ENCODE measurements around the gene SBK2.

Gene SBK2

GRCh38 chr19:55481794-55482155, 55.2 kb downstream of the SBK2 start:
- H3K23ac ChIP-seq (ENCODE audit: low read depth, low read length, poor library complexity): peak overlapping the region; percentile 73
- H2BK120ac ChIP-seq (ENCODE audit: low read depth, low read length): no peak overlapping the region
- no peak overlapping the region for H3K27ac ChIP-seq (replicated peaks; ENCODE audit: low read length)
- no peak for DNase-seq (ENCODE audit: low spot score)
- WGBS, 2 donors (ENCODE audit: extremely low coverage in 2 of 2, insufficient read length in 2 of 2, insufficient replicate concordance in 1 of 2): no CpG with 5 or more reads among the region's 40 CpGs
- no peak overlapping the region for H3K4me3 ChIP-seq (ENCODE audit: low read length in 2 of 2)
- peak overlapping the region; percentile 43 for H4K8ac ChIP-seq (ENCODE audit: low read depth, low read length)
- no peaks in the 10 kb centered on the region for H3K9me3 ChIP-seq (replicated peaks in 1 of 2; ENCODE audit: control insufficient read depth in 2 of 2, insufficient read depth in 1 of 2, low read depth in 1 of 2, low read length in 2 of 2)
- H3K4me2 ChIP-seq (ENCODE audit: insufficient read depth, low read length, poor library complexity, severe bottlenecking): peak overlapping the region; percentile 40
- H3K4ac ChIP-seq (ENCODE audit: low read length): no peak overlapping the region
- no peak overlapping the region for H2BK15ac ChIP-seq (ENCODE audit: low read length)
- H2AK5ac ChIP-seq (ENCODE audit: low read depth, low read length): peak overlapping the region; percentile 89
- no peak overlapping the region for H3K14ac ChIP-seq (ENCODE audit: low read length)
- peak overlapping the region; percentile 73 for H2BK12ac ChIP-seq (ENCODE audit: low read length)
- H3K79me1 ChIP-seq (ENCODE audit: low read depth, low read length): peaks cover 16% of the 10 kb centered on the region
- no peak overlapping the region for H3K18ac ChIP-seq (ENCODE audit: low read length)
- H2AFZ ChIP-seq (ENCODE audit: low read length): no peak overlapping the region
- no peak overlapping the region for H3K9ac ChIP-seq (ENCODE audit: low read depth, low read length, poor library complexity)
- H3K27me3 ChIP-seq (ENCODE audit: control insufficient read depth in 3 of 3, insufficient read depth in 3 of 3, low read depth in 1 of 3, low read length in 3 of 3): no peaks in the 10 kb centered on the region
- H4K91ac ChIP-seq (ENCODE audit: low read depth, low read length, poor library complexity): no peak overlapping the region
- H3K36me3 ChIP-seq (replicated peaks in 1 of 2; ENCODE audit: control insufficient read depth in 2 of 2, insufficient read depth in 2 of 2, low read length in 2 of 2): peaks cover 4 to 14% of the 10 kb centered on the region in 2 donors
- H3K4me1 ChIP-seq (ENCODE audit: control insufficient read depth in 2 of 2, insufficient read depth in 1 of 2, low read depth in 1 of 2, low read length in 2 of 2): peaks cover 15 to 20% of the 10 kb centered on the region in 2 donors
- no peak overlapping the region for H2BK5ac ChIP-seq (ENCODE audit: low read length)

GRCh38 chr19:55481148-55481793, 55.7 kb downstream of the SBK2 start:
- peak overlapping the region; percentile 37 for H3K4ac ChIP-seq (ENCODE audit: low read length)
- no peak overlapping the region for H2AFZ ChIP-seq (ENCODE audit: low read length)
- no peaks in the 10 kb centered on the region for H3K27me3 ChIP-seq (ENCODE audit: control insufficient read depth in 3 of 3, insufficient read depth in 3 of 3, low read depth in 1 of 3, low read length in 3 of 3)
- H2BK12ac ChIP-seq (ENCODE audit: low read length): peak overlapping the region; percentile 73
- peak overlapping the region; percentile 73 for H3K23ac ChIP-seq (ENCODE audit: low read depth, low read length, poor library complexity)
- peak overlapping the region; percentile 71 for H2BK5ac ChIP-seq (ENCODE audit: low read length)
- H3K9ac ChIP-seq (ENCODE audit: low read depth, low read length, poor library complexity): peak overlapping the region; percentile 63
- peak overlapping the region; percentile 43 for H4K8ac ChIP-seq (ENCODE audit: low read depth, low read length)
- DNase-seq (ENCODE audit: low spot score): no peak
- H2AK5ac ChIP-seq (ENCODE audit: low read depth, low read length): peak overlapping the region; percentile 89
- H4K91ac ChIP-seq (ENCODE audit: low read depth, low read length, poor library complexity): no peak overlapping the region
- peak overlapping the region; percentile 64 for H3K18ac ChIP-seq (ENCODE audit: low read length)
- H3K4me2 ChIP-seq (ENCODE audit: insufficient read depth, low read length, poor library complexity, severe bottlenecking): peak overlapping the region; percentile 40
- H3K9me3 ChIP-seq (replicated peaks in 1 of 2; ENCODE audit: control insufficient read depth in 2 of 2, insufficient read depth in 1 of 2, low read depth in 1 of 2, low read length in 2 of 2): no peaks in the 10 kb centered on the region
- no peak overlapping the region for H3K14ac ChIP-seq (ENCODE audit: low read length)
- no peak overlapping the region for H3K27ac ChIP-seq (replicated peaks; ENCODE audit: low read length)
- no peak overlapping the region for H3K4me3 ChIP-seq (ENCODE audit: low read length in 2 of 2)
- peaks cover 4 to 14% of the 10 kb centered on the region in 2 donors for H3K36me3 ChIP-seq (replicated peaks in 1 of 2; ENCODE audit: control insufficient read depth in 2 of 2, insufficient read depth in 2 of 2, low read length in 2 of 2)
- H2BK15ac ChIP-seq (ENCODE audit: low read length): peak overlapping the region; percentile 43
- WGBS, 2 donors (ENCODE audit: extremely low coverage in 2 of 2, insufficient read length in 2 of 2, insufficient replicate concordance in 1 of 2): no CpG with 5 or more reads among the region's 52 CpGs
- peaks cover 11 to 20% of the 10 kb centered on the region in 2 donors for H3K4me1 ChIP-seq (ENCODE audit: control insufficient read depth in 2 of 2, insufficient read depth in 1 of 2, low read depth in 1 of 2, low read length in 2 of 2)
- H3K79me1 ChIP-seq (ENCODE audit: low read depth, low read length): peaks cover 14% of the 10 kb centered on the region
- H2BK120ac ChIP-seq (ENCODE audit: low read depth, low read length): no peak overlapping the region

- Histone ChIP-seq H3K79me1 (ENCODE audit: low read depth, low read length) (peaks cover 14% of the 10 kb centered on the region), H2BK120ac (ENCODE audit: low read depth, low read length) (no peak overlapping the region), H4K91ac (ENCODE audit: low read depth, low read length, poor library complexity) (no peak overlapping the region), H3K4me1 (ENCODE audit: control insufficient read depth in 2 of 2, insufficient read depth in 1 of 2, low read depth in 1 of 2, low read length in 2 of 2) (peaks cover 10 to 22% of the 10 kb centered on the region in 2 donors), H2AK5ac (ENCODE audit: low read depth, low read length) (peak overlapping the region; percentile 68), H2BK12ac (ENCODE audit: low read length) (no peak overlapping the region), H3K4ac (ENCODE audit: low read length) (no peak overlapping the region), H3K23ac (ENCODE audit: low read depth, low read length, poor library complexity) (no peak overlapping the region), H3K27ac (replicated peaks; ENCODE audit: low read length) (no peak overlapping the region), H3K9ac (ENCODE audit: low read depth, low read length, poor library complexity) (no peak overlapping the region), H3K18ac (ENCODE audit: low read length) (peak overlapping the region; percentile 28), H3K36me3 (replicated peaks in 1 of 2; ENCODE audit: control insufficient read depth in 2 of 2, insufficient read depth in 2 of 2, low read length in 2 of 2) (peaks cover 4 to 14% of the 10 kb centered on the region in 2 donors), H4K8ac (ENCODE audit: low read depth, low read length) (no peak overlapping the region), H3K4me2 (ENCODE audit: insufficient read depth, low read length, poor library complexity, severe bottlenecking) (no peak overlapping the region), H3K9me3 (replicated peaks in 1 of 2; ENCODE audit: control insufficient read depth in 2 of 2, insufficient read depth in 1 of 2, low read depth in 1 of 2, low read length in 2 of 2) (no peaks in the 10 kb centered on the region), H2BK5ac (ENCODE audit: low read length) (no peak overlapping the region), H3K27me3 (ENCODE audit: control insufficient read depth in 3 of 3, insufficient read depth in 3 of 3, low read depth in 1 of 3, low read length in 3 of 3) (no peaks in the 10 kb centered on the region), H2AFZ (ENCODE audit: low read length) (no peak overlapping the region), H2BK15ac (ENCODE audit: low read length) (no peak overlapping the region), H3K14ac (ENCODE audit: low read length) (no peak overlapping the region), H3K4me3 (ENCODE audit: low read length in 2 of 2) (no peak overlapping the region)
- no CpG with 5 or more reads among the region's 15 CpGs for WGBS, 2 donors (ENCODE audit: extremely low coverage in 2 of 2, insufficient read length in 2 of 2, insufficient replicate concordance in 1 of 2)
- no peak for DNase-seq (ENCODE audit: low spot score)
Measured at GRCh38 chr19:55479451-55480230, 57.3 kb downstream of the SBK2 start.

GRCh38 chr19:55479045-55479444, 57.9 kb downstream of the SBK2 start:
- Histone ChIP-seq H3K27ac (replicated peaks; ENCODE audit: low read length) (no peak overlapping the region), H2BK12ac (ENCODE audit: low read length) (no peak overlapping the region), H2BK15ac (ENCODE audit: low read length) (no peak overlapping the region), H3K18ac (ENCODE audit: low read length) (no peak overlapping the region), H2BK120ac (ENCODE audit: low read depth, low read length) (no peak overlapping the region), H4K8ac (ENCODE audit: low read depth, low read length) (no peak overlapping the region), H3K23ac (ENCODE audit: low read depth, low read length, poor library complexity) (peak overlapping the region; percentile 22), H3K4ac (ENCODE audit: low read length) (no peak overlapping the region), H3K79me1 (ENCODE audit: low read depth, low read length) (peaks cover 11% of the 10 kb centered on the region), H3K9me3 (replicated peaks in 1 of 2; ENCODE audit: control insufficient read depth in 2 of 2, insufficient read depth in 1 of 2, low read depth in 1 of 2, low read length in 2 of 2) (no peaks in the 10 kb centered on the region), H3K9ac (ENCODE audit: low read depth, low read length, poor library complexity) (no peak overlapping the region), H2BK5ac (ENCODE audit: low read length) (no peak overlapping the region), H3K14ac (ENCODE audit: low read length) (no peak overlapping the region), H3K4me2 (ENCODE audit: insufficient read depth, low read length, poor library complexity, severe bottlenecking) (no peak overlapping the region), H3K4me3 (ENCODE audit: low read length in 2 of 2) (no peak overlapping the region), H3K27me3 (ENCODE audit: control insufficient read depth in 3 of 3, insufficient read depth in 3 of 3, low read depth in 1 of 3, low read length in 3 of 3) (no peaks in the 10 kb centered on the region), H4K91ac (ENCODE audit: low read depth, low read length, poor library complexity) (no peak overlapping the region), H2AK5ac (ENCODE audit: low read depth, low read length) (no peak overlapping the region), H3K36me3 (replicated peaks in 1 of 2; ENCODE audit: control insufficient read depth in 2 of 2, insufficient read depth in 2 of 2, low read length in 2 of 2) (peaks cover 4 to 14% of the 10 kb centered on the region in 2 donors), H2AFZ (ENCODE audit: low read length) (no peak overlapping the region), H3K4me1 (ENCODE audit: control insufficient read depth in 2 of 2, insufficient read depth in 1 of 2, low read depth in 1 of 2, low read length in 2 of 2) (peaks cover 4 to 22% of the 10 kb centered on the region in 2 donors)
- DNase-seq (ENCODE audit: low spot score): no peak
- WGBS, 2 donors (ENCODE audit: extremely low coverage in 2 of 2, insufficient read length in 2 of 2, insufficient replicate concordance in 1 of 2): no CpG with 5 or more reads among the region's 17 CpGs
